Fibroblast of lung (primary cell): Measurements from ENCODE around the gene RIT2. TPM values are rescaled to one million over a fixed set of nuclear protein-coding genes. Genes with fewer than 3 reads are reported as not detected.

Source experiments
- DNase-seq, 2 donors: peaks; one replicate each; pipeline versions ENCODE4 v3.0.0 to v3.0.0-alpha.2; 2010; ENCODE audit warnings: low read depth in 2 of 2
- H2AFZ ChIP-seq: 2 replicates; pipeline ENCODE4 v1.5.1; 2012; ENCODE audit warnings: low read length, control low read depth, inconsistent platforms
- H3K27ac ChIP-seq: 2 replicates; pipeline ENCODE4 v1.5.1; 2011; ENCODE audit warnings: low read length, control low read depth; ENCODE audit not compliant: insufficient read depth
- H3K27me3 ChIP-seq: 2 replicates; pipeline ENCODE4 v1.5.1; 2011; ENCODE audit warnings: mild to moderate bottlenecking, low read length; ENCODE audit not compliant: control insufficient read depth, insufficient read depth
- H3K36me3 ChIP-seq: 2 replicates; pipeline ENCODE4 v1.5.1; 2011; ENCODE audit warnings: low read length; ENCODE audit not compliant: control insufficient read depth, insufficient read depth
- H3K4me1 ChIP-seq: 2 replicates; pipeline ENCODE4 v1.5.1; 2011; ENCODE audit warnings: low read length; ENCODE audit not compliant: control insufficient read depth, insufficient read depth; ENCODE audit errors: extremely low read depth
- H3K4me2 ChIP-seq: 2 replicates; pipeline ENCODE4 v1.5.1; 2011; ENCODE audit warnings: low read length, control low read depth; ENCODE audit not compliant: insufficient read depth; ENCODE audit errors: extremely low read depth
- H3K4me3 ChIP-seq, 4 experiments: fragments of 200-600 bp in 1 of 4; sonication (generic) in 1 of 4; replicated peaks in 1 of 4; 2 replicates each; pipeline ENCODE4 v1.5.1; 2011 to 2016; ENCODE audit warnings: low read length in 4 of 4, low read depth in 3 of 4, mild to moderate bottlenecking in 3 of 4, control low read depth in 2 of 4, inconsistent platforms in 1 of 4, mixed read lengths in 1 of 4; ENCODE audit not compliant: insufficient read depth in 1 of 4; ENCODE audit errors: control extremely low read depth in 1 of 4
- H3K79me2 ChIP-seq: 2 replicates; pipeline ENCODE4 v1.5.1; 2012; ENCODE audit warnings: mild to moderate bottlenecking, low read length, inconsistent platforms; ENCODE audit not compliant: control insufficient read depth, insufficient read depth
- H3K9ac ChIP-seq: 2 replicates; pipeline ENCODE4 v1.5.1; 2011; ENCODE audit warnings: mild to moderate bottlenecking, low read length, control low read depth; ENCODE audit not compliant: insufficient read depth
- H3K9me3 ChIP-seq: 2 replicates; pipeline ENCODE4 v1.5.1; 2012; ENCODE audit warnings: low read depth, low read length; ENCODE audit not compliant: control insufficient read depth, insufficient read depth
- H4K20me1 ChIP-seq: 2 replicates; pipeline ENCODE4 v1.5.1; 2011; ENCODE audit warnings: low read length; ENCODE audit not compliant: control insufficient read depth, insufficient read depth; ENCODE audit errors: extremely low read depth
- EZH2 ChIP-seq: IDR thresholded peaks from 2 replicates; pipeline ENCODE4 v1.5.1; 2012; ENCODE audit warnings: low read length, control low read depth, mild to moderate bottlenecking; ENCODE audit errors: missing control alignments
- polyA plus RNA-seq, 2 donors: library from polyadenylated mRNA; depleted of rRNA in 1 of 2; stranded (reverse) in 1 of 2; unstranded in 1 of 2; fragments of >200 nt; gene quantifications; 2 replicates each; pipeline ENCODE4 v1.2.1, GENCODE V29; 2011 to 2012; ENCODE audit warnings: missing spikeins in 1 of 2
- total RNA-seq: library from RNA; depleted of rRNA; stranded (reverse); fragments of >200 nt; gene quantifications from 2 replicates; pipeline ENCODE4 v1.2.1, GENCODE V29; 2014
- TF ChIP-seq, protein P1 (sequence below), 2 donors: IDR thresholded peaks in 1 of 2; conservative IDR thresholded peaks in 1 of 2; 1 replicate in 1 of 2; 2 replicates in 1 of 2; pipeline ENCODE4 v1.5.1; 2011 to 2012; ENCODE audit warnings: low read length in 2 of 2, control low read depth in 1 of 2, inconsistent platforms in 1 of 2, low read depth in 1 of 2, mild to moderate bottlenecking in 1 of 2

The RIT2 gene
- total and polyA plus RNA-seq, 2 donors (not counting 1 experiment from before 2014, with no cell fraction given), result not detected

GRCh38 chr18:43013486-43013885 lies 102.0 kb downstream of the RIT2 start:
- H4K20me1 ChIP-seq, result no peaks in the 10 kb centered on the region
- H3K27ac ChIP-seq, result no peak overlapping the region
- no peaks in the 10 kb centered on the region for H3K4me1 ChIP-seq
- H3K79me2 ChIP-seq, result no peaks in the 10 kb centered on the region
- H2AFZ ChIP-seq, result no peak overlapping the region
- H3K4me3 ChIP-seq, result no peak overlapping the region
- H3K27me3 ChIP-seq, result no peaks in the 10 kb centered on the region
- TF ChIP-seq EZH2, result no peak
- TF ChIP-seq, protein P1, sequence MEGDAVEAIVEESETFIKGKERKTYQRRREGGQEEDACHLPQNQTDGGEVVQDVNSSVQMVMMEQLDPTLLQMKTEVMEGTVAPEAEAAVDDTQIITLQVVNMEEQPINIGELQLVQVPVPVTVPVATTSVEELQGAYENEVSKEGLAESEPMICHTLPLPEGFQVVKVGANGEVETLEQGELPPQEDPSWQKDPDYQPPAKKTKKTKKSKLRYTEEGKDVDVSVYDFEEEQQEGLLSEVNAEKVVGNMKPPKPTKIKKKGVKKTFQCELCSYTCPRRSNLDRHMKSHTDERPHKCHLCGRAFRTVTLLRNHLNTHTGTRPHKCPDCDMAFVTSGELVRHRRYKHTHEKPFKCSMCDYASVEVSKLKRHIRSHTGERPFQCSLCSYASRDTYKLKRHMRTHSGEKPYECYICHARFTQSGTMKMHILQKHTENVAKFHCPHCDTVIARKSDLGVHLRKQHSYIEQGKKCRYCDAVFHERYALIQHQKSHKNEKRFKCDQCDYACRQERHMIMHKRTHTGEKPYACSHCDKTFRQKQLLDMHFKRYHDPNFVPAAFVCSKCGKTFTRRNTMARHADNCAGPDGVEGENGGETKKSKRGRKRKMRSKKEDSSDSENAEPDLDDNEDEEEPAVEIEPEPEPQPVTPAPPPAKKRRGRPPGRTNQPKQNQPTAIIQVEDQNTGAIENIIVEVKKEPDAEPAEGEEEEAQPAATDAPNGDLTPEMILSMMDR (conservative IDR thresholded peaks at IDR 0.05 in 1 of 2, IDR thresholded peaks at IDR 0.05 in 1 of 2; ENCODE audit: low read depth in 1 of 2, low read length in 2 of 2), result no peak
- DNase-seq, result peak; percentile 21 to 81
- H3K36me3 ChIP-seq, result no peaks in the 10 kb centered on the region
- H3K9me3 ChIP-seq, result no peaks in the 10 kb centered on the region
- no peak overlapping the region for H3K4me2 ChIP-seq
- no peak overlapping the region for H3K9ac ChIP-seq

GRCh38 chr18:43012951-43013350 lies 102.5 kb downstream of the RIT2 start:
- TF ChIP-seq, protein P1 (conservative IDR thresholded peaks at IDR 0.05 in 1 of 2, IDR thresholded peaks at IDR 0.05 in 1 of 2; ENCODE audit: low read depth in 1 of 2, low read length in 2 of 2), result no peak
- TF ChIP-seq EZH2, result no peak
- Histone ChIP-seq H3K9ac (no peak overlapping the region), H3K79me2 (no peaks in the 10 kb centered on the region), H4K20me1 (no peaks in the 10 kb centered on the region), H3K4me2 (no peak overlapping the region), H3K27me3 (no peaks in the 10 kb centered on the region), H3K27ac (no peak overlapping the region), H3K4me3 (no peak overlapping the region), H3K36me3 (no peaks in the 10 kb centered on the region), H3K9me3 (no peaks in the 10 kb centered on the region), H2AFZ (no peak overlapping the region), H3K4me1 (no peaks in the 10 kb centered on the region)
- DNase-seq, result peak in 1 of 2 donors; percentile 62

DNA sequence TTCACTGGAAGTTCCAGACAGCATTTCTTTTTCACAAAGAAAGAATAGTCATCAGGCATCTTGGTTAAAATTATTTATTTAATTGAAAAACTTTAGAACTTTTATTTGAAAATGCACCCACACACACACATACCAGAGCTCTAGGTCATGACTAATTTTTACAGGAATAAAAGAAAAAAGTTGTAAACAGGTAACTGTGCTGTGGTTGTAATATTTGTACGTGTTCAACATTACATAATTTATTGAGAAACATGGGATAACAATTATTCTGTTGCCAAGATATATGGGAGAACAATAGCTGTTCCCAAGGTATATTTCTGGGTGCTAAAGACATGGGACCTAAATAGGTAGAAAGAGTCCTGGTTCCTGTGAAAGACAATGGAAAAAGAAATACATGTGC lies 104.9 kb downstream of the RIT2 start:
- no peaks in the 10 kb centered on the region for H4K20me1 ChIP-seq
- H3K4me2 ChIP-seq, result no peak overlapping the region
- H3K79me2 ChIP-seq, result no peaks in the 10 kb centered on the region
- TF ChIP-seq, protein P1 (conservative IDR thresholded peaks at IDR 0.05 in 1 of 2, IDR thresholded peaks at IDR 0.05 in 1 of 2; ENCODE audit: low read depth in 1 of 2, low read length in 2 of 2), result no peak
- TF ChIP-seq EZH2, result no peak
- no peak overlapping the region for H2AFZ ChIP-seq
- H3K36me3 ChIP-seq, result no peaks in the 10 kb centered on the region
- H3K4me1 ChIP-seq, result no peaks in the 10 kb centered on the region
- H3K4me3 ChIP-seq, result no peak overlapping the region
- no peak overlapping the region for H3K27ac ChIP-seq
- H3K27me3 ChIP-seq, result no peaks in the 10 kb centered on the region
- H3K9ac ChIP-seq, result no peak overlapping the region
- H3K9me3 ChIP-seq, result no peaks in the 10 kb centered on the region
- DNase-seq, result peak in 1 of 2 donors; percentile 49
